Adrenal gland (tissue), 12 donors: Measurements from ENCODE around the gene TTLL11. TPM values are rescaled to one million over a fixed set of nuclear protein-coding genes. Genes with fewer than 3 reads are reported as not detected.

Source experiments
- DNase-seq, 7 donors: peaks; one replicate each; pipeline ENCODE4 v3.0.0-alpha.2; 2019 to 2020
- H3K27ac ChIP-seq, 5 donors: fragments of 200-600 bp; sonication (generic) in 4 of 5; 1 replicate in 3 of 5; 2 replicates in 2 of 5; pipeline versions ENCODE4 v1.5.1 to v1.8.0; 2016 to 2020; ENCODE audit warnings: mild to moderate bottlenecking in 1 of 5
- H3K27me3 ChIP-seq: fragments of 200-600 bp; 2 replicates; pipeline ENCODE4 v1.8.0; 2021
- H3K36me3 ChIP-seq, 2 donors: fragments of 200-600 bp; replicated peaks in 1 of 2; 1 replicate in 1 of 2; 2 replicates in 1 of 2; pipeline versions ENCODE4 v1.5.1 to v1.8.0; 2018 to 2022
- H3K4me1 ChIP-seq, 2 donors: fragments of 200-600 bp; replicated peaks in 1 of 2; 1 replicate in 1 of 2; 2 replicates in 1 of 2; pipeline versions ENCODE4 v1.5.1 to v1.8.0; 2018 to 2021
- H3K4me3 ChIP-seq, 4 donors: fragments of 200-600 bp; sonication (generic) in 3 of 4; one replicate each; pipeline ENCODE4 v1.5.1; 2016 to 2018
- H3K9me3 ChIP-seq, 3 donors: fragments of 200-600 bp; sonication (generic) in 1 of 3; replicated peaks in 1 of 3; 1 replicate in 2 of 3; 2 replicates in 1 of 3; pipeline versions ENCODE4 v1.5.1 to v1.8.0; 2016 to 2021
- CTCF ChIP-seq, 6 experiments: fragments of 450-650 bp in 4 of 6; fragments of 200-600 bp in 2 of 6; sonication (generic) in 1 of 6; IDR thresholded peaks; 1 replicate in 5 of 6; 2 replicates in 1 of 6; pipeline versions ENCODE4 v1.5.1 to v1.8.0; 2016 to 2021; ENCODE audit warnings: antibody characterized with exemption in 6 of 6, mild to moderate bottlenecking in 2 of 6, moderate library complexity in 1 of 6
- POLR2A ChIP-seq, 2 donors: fragments of 450-650 bp; IDR thresholded peaks; one replicate each; pipeline ENCODE4 v1.6.1; 2017; ENCODE audit warnings: antibody characterized with exemption in 2 of 2, mild to moderate bottlenecking in 2 of 2, moderate library complexity in 1 of 2
- WGBS, 4 donors: extraction: QIAGEN DNeasy Blood & Tissue Kit in 2 of 4; methylation state at CpG; one replicate each; pipeline versions ENCODE4 v1.1.5 to v1.1.7; 2013 to 2017; 5-methylcytosine and 5-hydroxymethylcytosine counted together
- intact Hi-C, 2 donors: fragments of 100-400 bp; cut with DNase I; formaldehyde crosslinking; loops; one replicate each; pipeline versions ENCODE4 v1.14.1 to v1.15.0; 2022 to 2023
- polyA plus RNA-seq, 3 donors: library from polyadenylated mRNA; stranded (reverse); fragments of 200-250 nt in 2 of 3; fragments of 350-450 nt in 1 of 3; fragmentation: Illumina TruSeq in 1 of 3; extraction: RNeasy Lipid Tissue Mini Kit (QIAGEN cat#74804) in 1 of 3; gene quantifications; one replicate each; pipeline ENCODE4 v1.2.3, GENCODE V29; 2013 to 2014
- total RNA-seq, 9 donors: library from RNA; depleted of rRNA in 4 of 9; stranded (reverse); fragments of >200 nt in 4 of 9; fragments of 120-200 nt in 1 of 9; fragmentation: NEBNext Ultra II Directional in 1 of 9; extraction: Animal tissue kit (Norgen Biotek cat#: 25700) in 1 of 9; gene quantifications; one replicate each; pipeline versions ENCODE4 v1.1.0 to v1.2.4, GENCODE V29; 2013 to 2023
- donor health status: healthy with polysubstance abuse.
- donor health status: Bipolar disorder and iron deficiency.
- donor health status: DM: yes; HTN: yes; CAD: no.
- donor health status: DM: no; HTN: no; CAD: no.
- donor health status: DM: no; HTN: no; CAD: no.
- donor health status: DM: yes; HTN: yes; CAD: no.

The TTLL11 gene
- total and polyA plus RNA-seq, 12 donors = 4.8 to 30.9 (median 13.7) TPM

GRCh38 chr9:121935739-121936138, 157.4 kb downstream of the TTLL11 start:
- Histone ChIP-seq H3K4me1 (no peaks in the 10 kb centered on the region), H3K36me3 (no peaks in the 10 kb centered on the region), H3K27me3 (no peaks in the 10 kb centered on the region), H3K4me3 (no peak overlapping the region), H3K27ac (no peak overlapping the region), H3K9me3 (no peaks in the 10 kb centered on the region)
- intact Hi-C loops = no loop called here
- TF ChIP-seq CTCF (IDR thresholded peaks at IDR 0.05) = no peak
- no peak for TF ChIP-seq POLR2A (IDR thresholded peaks at IDR 0.05)
- 86 to 96% (median 93%) methylated on average over 8 to 9 of the region's 9 CpGs for WGBS, 4 donors
- DNase-seq = no peak

- H3K4me1 ChIP-seq = no peaks in the 10 kb centered on the region
- no peak for DNase-seq
- no peak overlapping the region for H3K4me3 ChIP-seq
- H3K27me3 ChIP-seq = no peaks in the 10 kb centered on the region
- no peaks in the 10 kb centered on the region for H3K36me3 ChIP-seq
- 88 to 94% (median 93%) methylated on average over 5 of the region's 5 CpGs for WGBS, 4 donors
- intact Hi-C loops = no loop called here
- TF ChIP-seq CTCF (IDR thresholded peaks at IDR 0.05) = no peak
- no peak for TF ChIP-seq POLR2A (IDR thresholded peaks at IDR 0.05)
- H3K27ac ChIP-seq = no peak overlapping the region
- H3K9me3 ChIP-seq = no peaks in the 10 kb centered on the region
Measured at GRCh38 chr9:121930956-121931355, 162.2 kb downstream of the TTLL11 start.

GRCh38 chr9:121929893-121930875, 162.9 kb downstream of the TTLL11 start:
- no peak overlapping the region for H3K4me3 ChIP-seq
- H3K27me3 ChIP-seq = no peaks in the 10 kb centered on the region
- no peak overlapping the region for H3K27ac ChIP-seq
- intact Hi-C loops = no loop called here
- no peaks in the 10 kb centered on the region for H3K36me3 ChIP-seq
- H3K9me3 ChIP-seq = no peaks in the 10 kb centered on the region
- peak in 1 of 6 experiments; percentile 27 for TF ChIP-seq CTCF (IDR thresholded peaks at IDR 0.05)
- no peak for TF ChIP-seq POLR2A (IDR thresholded peaks at IDR 0.05)
- DNase-seq = peak in 1 of 7 donors; percentile 11
- no peaks in the 10 kb centered on the region for H3K4me1 ChIP-seq
- WGBS, 4 donors = 83 to 90% (median 86%) methylated on average over 12 of the region's 12 CpGs

GRCh38 chr9:121927636-121928035, 165.5 kb downstream of the TTLL11 start:
- intact Hi-C loops = no loop called here
- no peak for TF ChIP-seq POLR2A (IDR thresholded peaks at IDR 0.05)
- no peak for TF ChIP-seq CTCF (IDR thresholded peaks at IDR 0.05)
- Histone ChIP-seq H3K9me3 (no peaks in the 10 kb centered on the region), H3K4me3 (no peak overlapping the region), H3K27ac (no peak overlapping the region), H3K36me3 (no peaks in the 10 kb centered on the region), H3K27me3 (no peaks in the 10 kb centered on the region), H3K4me1 (no peaks in the 10 kb centered on the region)
- no peak for DNase-seq
- 88 to 100% (median 95%) methylated on average over 1 of the region's 1 CpG for WGBS, 4 donors
